T-helper 2 cell (primary cell): ENCODE results near the gene GAPDH.

Experiments used
- DNase-seq, 5 experiments: peaks; one replicate each; pipeline versions ENCODE4 v3.0.0 to v3.0.0-alpha.2; 2012 to 2022

Gene GAPDH

DNA sequence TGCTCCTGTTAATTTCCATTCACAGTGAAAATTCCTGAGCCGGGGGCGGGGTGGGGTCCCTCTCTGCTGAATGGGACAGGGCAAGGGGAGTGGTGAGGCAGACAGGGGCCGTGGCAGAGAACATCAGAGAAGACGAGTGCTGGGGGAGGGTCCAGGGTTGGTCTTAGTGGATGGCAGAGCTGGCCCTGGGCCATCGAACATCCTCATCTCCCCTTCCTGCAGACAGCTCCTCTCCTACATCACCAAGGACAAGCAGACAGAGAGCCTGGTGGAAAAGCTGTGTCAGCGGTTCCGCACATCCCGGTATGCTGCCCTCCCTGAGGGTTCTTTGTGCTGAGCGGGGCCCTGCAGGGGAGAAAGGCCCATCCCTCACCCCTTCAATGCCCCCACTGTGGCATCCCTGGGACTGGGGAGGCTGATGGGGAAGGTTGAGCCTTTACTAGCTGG is 5.0 kb upstream of the GAPDH start:
- no peak for DNase-seq

DNA sequence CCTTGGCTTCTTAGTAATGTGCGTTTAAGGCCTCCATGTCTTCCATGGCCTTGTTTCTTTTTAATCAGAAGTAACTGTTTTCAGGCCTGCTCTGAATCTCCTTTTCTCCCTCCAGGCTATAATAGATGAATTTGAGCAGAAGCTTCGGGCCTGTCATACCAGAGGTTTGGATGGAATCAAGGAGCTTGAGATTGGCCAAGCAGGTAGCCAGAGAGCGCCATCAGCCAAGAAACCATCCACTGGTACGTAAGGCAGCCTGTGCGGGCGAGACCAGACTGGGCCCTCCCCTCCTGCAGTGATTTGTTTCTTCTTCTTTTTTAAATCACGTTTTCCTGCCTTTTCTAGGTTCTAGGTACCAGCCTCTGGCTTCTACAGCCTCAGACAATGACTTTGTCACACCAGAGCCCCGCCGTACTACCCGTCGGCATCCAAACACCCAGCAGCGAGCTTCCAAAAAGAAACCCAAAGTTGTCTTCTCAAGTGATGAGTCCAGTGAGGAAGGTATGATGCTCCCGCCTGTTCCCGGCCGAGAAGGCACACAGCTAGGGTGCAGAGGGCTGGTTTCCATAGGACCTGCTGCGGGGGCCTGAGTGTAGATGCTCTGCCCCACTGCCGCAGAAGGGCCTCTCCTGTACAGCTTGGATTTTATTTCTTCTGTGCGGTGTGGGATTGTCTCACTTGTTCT is 3.6 kb upstream of the GAPDH start:
- DNase-seq = no peak

DNA sequence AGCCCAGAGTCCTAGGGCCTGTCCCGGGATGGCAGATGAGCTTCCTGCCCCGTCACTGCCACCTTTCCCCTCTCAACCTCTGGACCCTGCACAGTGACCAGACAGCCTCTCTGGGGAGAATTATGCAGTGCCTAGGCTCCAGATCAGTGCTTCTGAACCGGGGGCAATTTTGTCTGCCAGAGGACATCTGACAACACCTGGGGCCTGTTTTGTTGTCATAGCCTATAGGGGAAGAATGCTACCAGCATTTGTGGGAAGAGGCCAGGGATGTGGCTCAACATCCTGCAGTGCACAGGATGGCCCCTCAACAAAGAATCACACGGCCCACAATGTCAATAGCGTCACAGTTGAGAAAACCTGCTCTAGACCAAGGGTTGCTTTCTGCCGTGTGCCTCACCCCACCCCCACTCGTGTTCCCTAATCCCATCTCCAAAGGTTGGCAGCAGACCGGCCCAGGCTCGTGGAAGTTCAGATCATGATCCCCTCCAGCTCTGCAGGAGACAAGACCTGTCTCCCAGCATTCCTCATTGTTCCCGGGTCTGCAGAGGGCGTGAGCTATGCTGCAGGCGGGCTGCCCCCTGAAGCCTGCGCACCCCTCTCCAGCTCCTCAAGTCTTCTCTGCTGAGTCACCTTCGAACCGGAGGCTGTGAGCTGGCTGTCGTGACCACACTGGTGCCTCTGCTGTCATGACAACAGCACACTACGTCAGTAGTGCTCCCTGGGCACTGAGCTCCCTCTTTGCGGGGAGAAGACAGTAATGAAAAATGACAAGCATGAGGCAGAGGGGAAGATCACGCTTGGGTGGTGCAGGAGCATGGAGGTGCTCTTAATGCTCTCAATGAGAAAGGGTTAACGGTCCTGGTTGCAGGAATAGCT is 2.0 kb upstream of the GAPDH start:
- DNase-seq = peak; percentile 40 to 96 (median 79)

DNA sequence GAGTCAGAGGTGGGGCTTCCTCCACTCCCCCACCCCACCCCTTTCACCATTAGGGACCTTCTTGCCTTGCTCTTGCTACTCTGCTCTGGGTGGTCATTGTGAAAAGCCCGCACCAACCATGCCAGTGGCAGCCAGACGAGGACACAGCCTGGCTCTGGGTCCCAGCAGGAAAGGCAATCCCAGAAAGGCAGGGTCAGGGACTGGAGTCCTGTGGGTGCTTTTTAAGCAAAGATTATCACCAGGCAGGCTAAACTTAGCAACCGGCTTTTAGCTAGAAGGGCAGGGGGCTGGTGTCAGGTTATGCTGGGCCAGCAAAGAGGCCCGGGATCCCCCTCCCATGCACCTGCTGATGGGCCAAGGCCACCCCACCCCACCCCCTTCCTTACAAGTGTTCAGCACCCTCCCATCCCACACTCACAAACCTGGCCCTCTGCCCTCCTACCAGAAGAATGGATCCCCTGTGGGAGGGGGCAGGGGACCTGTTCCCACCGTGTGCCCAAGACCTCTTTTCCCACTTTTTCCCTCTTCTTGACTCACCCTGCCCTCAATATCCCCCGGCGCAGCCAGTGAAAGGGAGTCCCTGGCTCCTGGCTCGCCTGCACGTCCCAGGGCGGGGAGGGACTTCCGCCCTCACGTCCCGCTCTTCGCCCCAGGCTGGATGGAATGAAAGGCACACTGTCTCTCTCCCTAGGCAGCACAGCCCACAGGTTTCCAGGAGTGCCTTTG is 1.2 kb upstream of the GAPDH start:
- peak in 2 of 5 experiments; percentile 16 to 50 for DNase-seq

DNA sequence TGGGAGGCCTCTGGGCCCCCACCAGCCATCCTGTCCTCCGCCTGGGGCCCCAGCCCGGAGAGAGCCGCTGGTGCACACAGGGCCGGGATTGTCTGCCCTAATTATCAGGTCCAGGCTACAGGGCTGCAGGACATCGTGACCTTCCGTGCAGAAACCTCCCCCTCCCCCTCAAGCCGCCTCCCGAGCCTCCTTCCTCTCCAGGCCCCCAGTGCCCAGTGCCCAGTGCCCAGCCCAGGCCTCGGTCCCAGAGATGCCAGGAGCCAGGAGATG is 729 bp upstream of the GAPDH start:
- DNase-seq = no peak

DNA sequence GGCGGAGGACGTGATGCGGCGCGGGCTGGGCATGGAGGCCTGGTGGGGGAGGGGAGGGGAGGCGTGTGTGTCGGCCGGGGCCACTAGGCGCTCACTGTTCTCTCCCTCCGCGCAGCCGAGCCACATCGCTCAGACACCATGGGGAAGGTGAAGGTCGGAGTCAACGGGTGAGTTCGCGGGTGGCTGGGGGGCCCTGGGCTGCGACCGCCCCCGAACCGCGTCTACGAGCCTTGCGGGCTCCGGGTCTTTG is 303 bp downstream of the GAPDH start:
- no peak for DNase-seq

DNA sequence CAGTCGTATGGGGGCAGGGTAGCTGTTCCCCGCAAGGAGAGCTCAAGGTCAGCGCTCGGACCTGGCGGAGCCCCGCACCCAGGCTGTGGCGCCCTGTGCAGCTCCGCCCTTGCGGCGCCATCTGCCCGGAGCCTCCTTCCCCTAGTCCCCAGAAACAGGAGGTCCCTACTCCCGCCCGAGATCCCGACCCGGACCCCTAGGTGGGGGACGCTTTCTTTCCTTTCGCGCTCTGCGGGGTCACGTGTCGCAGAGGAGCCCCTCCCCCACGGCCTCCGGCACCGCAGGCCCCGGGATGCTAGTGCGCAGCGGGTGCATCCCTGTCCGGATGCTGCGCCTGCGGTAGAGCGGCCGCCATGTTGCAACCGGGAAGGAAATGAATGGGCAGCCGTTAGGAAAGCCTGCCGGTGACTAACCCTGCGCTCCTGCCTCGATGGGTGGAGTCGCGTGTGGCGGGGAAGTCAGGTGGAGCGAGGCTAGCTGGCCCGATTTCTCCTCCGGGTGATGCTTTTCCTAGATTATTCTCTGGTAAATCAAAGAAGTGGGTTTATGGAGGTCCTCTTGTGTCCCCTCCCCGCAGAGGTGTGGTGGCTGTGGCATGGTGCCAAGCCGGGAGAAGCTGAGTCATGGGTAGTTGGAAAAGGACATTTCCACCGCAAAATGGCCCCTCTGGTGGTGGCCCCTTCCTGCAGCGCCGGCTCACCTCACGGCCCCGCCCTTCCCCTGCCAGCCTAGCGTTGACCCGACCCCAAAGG is 804 bp downstream of the GAPDH start:
- peak; percentile 50 to 88 (median 68) for DNase-seq

DNA sequence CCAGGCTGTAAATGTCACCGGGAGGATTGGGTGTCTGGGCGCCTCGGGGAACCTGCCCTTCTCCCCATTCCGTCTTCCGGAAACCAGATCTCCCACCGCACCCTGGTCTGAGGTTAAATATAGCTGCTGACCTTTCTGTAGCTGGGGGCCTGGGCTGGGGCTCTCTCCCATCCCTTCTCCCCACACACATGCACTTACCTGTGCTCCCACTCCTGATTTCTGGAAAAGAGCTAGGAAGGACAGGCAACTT is 1.3 kb downstream of the GAPDH start:
- DNase-seq = no peak

DNA sequence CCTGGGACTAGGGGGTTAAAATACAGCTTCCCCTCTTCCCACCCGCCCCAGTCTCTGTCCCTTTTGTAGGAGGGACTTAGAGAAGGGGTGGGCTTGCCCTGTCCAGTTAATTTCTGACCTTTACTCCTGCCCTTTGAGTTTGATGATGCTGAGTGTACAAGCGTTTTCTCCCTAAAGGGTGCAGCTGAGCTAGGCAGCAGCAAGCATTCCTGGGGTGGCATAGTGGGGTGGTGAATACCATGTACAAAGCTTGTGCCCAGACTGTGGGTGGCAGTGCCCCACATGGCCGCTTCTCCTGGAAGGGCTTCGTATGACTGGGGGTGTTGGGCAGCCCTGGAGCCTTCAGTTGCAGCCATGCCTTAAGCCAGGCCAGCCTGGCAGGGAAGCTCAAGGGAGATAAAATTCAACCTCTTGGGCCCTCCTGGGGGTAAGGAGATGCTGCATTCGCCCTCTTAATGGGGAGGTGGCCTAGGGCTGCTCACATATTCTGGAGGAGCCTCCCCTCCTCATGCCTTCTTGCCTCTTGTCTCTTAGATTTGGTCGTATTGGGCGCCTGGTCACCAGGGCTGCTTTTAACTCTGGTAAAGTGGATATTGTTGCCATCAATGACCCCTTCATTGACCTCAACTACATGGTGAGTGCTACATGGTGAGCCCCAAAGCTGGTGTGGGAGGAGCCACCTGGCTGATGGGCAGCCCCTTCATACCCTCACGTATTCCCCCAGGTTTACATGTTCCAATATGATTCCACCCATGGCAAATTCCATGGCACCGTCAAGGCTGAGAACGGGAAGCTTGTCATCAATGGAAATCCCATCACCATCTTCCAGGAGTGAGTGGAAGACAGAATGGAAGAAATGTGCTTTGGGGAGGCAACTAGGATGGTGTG is 1.9 kb downstream of the GAPDH start:
- no peak for DNase-seq

DNA sequence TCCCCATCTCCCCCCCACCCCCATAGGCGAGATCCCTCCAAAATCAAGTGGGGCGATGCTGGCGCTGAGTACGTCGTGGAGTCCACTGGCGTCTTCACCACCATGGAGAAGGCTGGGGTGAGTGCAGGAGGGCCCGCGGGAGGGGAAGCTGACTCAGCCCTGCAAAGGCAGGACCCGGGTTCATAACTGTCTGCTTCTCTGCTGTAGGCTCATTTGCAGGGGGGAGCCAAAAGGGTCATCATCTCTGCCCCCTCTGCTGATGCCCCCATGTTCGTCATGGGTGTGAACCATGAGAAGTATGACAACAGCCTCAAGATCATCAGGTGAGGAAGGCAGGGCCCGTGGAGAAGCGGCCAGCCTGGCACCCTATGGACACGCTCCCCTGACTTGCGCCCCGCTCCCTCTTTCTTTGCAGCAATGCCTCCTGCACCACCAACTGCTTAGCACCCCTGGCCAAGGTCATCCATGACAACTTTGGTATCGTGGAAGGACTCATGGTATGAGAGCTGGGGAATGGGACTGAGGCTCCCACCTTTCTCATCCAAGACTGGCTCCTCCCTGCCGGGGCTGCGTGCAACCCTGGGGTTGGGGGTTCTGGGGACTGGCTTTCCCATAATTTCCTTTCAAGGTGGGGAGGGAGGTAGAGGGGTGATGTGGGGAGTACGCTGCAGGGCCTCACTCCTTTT is 2.7 kb downstream of the GAPDH start:
- DNase-seq = peak in 1 of 5 experiments; percentile 35

DNA sequence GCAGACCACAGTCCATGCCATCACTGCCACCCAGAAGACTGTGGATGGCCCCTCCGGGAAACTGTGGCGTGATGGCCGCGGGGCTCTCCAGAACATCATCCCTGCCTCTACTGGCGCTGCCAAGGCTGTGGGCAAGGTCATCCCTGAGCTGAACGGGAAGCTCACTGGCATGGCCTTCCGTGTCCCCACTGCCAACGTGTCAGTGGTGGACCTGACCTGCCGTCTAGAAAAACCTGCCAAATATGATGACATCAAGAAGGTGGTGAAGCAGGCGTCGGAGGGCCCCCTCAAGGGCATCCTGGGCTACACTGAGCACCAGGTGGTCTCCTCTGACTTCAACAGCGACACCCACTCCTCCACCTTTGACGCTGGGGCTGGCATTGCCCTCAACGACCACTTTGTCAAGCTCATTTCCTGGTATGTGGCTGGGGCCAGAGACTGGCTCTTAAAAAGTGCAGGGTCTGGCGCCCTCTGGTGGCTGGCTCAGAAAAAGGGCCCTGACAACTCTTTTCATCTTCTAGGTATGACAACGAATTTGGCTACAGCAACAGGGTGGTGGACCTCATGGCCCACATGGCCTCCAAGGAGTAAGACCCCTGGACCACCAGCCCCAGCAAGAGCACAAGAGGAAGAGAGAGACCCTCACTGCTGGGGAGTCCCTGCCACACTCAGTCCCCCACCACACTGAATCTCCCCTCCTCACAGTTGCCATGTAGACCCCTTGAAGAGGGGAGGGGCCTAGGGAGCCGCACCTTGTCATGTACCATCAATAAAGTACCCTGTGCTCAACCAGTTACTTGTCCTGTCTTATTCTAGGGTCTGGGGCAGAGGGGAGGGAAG is 3.5 kb downstream of the GAPDH start:
- peak; percentile 72 to 89 (median 77) for DNase-seq

DNA sequence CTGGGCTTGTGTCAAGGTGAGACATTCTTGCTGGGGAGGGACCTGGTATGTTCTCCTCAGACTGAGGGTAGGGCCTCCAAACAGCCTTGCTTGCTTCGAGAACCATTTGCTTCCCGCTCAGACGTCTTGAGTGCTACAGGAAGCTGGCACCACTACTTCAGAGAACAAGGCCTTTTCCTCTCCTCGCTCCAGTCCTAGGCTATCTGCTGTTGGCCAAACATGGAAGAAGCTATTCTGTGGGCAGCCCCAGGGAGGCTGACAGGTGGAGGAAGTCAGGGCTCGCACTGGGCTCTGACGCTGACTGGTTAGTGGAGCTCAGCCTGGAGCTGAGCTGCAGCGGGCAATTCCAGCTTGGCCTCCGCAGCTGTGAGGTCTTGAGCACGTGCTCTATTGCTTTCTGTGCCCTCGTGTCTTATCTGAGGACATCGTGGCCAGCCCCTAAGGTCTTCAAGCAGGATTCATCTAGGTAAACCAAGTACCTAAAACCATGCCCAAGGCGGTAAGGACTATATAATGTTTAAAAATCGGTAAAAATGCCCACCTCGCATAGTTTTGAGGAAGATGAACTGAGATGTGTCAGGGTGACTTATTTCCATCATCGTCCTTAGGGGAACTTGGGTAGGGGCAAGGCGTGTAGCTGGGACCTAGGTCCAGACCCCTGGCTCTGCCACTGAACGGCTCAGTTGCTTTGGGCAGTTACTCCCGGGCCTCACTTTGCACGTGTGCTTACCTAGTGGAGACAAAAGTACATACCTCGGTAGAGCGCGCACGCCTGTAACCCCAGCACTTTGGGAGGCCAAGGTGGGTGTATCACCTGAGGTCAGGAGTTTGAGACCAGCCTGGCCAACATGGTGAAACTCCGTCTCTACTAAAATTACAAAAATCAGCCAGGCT is 4.3 kb downstream of the GAPDH start:
- DNase-seq = peak in 1 of 5 experiments; percentile 35

DNA sequence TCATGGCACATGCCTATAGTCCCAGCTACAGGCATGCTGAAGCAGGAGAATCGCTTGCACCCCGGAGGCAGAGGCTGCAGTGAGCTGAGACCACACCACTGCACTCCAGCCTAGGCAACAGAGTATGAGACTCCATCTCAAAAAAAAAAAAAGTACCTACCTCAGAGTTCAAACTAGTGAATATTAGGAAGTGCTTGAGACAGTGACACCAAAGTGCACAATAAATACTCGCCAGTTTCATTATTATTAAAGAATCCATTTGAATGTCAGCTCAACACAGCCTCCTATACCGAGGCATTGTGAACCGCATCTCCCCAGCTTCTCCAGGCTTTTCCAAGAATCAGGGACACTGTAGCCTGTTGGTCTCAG is 5.0 kb downstream of the GAPDH start:
- no peak for DNase-seq

DNA sequence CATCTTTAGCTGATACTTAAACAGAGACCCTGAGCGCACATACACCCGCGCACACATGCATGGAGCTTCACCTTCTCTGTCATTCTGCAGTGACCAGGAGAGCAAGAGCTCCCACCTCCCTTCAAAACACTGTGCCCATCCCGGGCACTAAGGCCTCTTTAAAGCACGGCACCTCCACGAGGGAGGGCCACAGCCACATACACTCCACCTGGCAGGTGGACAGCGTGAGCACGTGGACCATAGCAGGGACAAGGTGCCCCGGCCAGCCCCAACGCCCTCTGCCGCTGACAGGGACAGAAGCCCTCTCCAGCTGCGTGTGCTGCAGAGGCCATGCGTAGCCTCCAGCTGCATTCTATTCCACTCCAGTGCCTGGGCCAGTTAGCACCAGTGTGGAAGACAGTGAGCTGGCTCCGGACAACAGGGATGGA is 5.4 kb downstream of the GAPDH start:
- no peak for DNase-seq

DNA sequence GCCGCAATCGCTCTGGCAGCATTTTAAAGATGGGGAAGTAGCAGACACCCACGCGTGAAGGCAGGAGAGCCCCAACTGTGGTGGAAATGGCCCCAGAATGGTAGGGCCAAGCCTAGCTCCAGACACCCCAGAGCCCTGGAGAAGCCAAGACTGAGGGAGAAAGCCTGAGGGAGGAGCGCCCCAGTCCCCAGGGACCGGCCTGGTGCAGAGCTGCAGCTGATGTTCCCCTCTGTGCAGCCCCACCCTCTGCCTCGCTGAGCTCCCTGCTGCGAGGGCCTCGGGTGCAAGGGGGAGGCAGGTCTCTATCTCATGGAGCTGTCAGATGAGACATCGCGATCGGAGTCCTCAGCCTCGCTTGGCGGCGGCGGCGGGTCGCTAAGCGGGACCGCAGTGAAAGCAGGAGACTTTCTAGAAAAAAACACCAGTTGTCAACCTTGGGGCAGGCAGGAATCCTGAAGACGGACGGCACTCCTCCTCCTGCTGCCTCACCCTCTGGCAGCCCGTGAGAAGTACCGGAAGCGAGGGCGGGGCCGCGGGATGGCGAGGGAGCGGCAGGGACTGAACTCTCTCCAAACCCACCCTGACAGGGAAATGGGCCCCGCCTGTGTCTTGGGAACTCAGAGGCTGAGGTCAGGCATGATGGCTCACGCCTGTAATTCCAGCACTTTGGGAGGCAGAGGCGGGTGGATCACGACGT is 6.0 kb downstream of the GAPDH start:
- DNase-seq = peak in 4 of 5 experiments; percentile 22 to 62 (median 35)

DNA sequence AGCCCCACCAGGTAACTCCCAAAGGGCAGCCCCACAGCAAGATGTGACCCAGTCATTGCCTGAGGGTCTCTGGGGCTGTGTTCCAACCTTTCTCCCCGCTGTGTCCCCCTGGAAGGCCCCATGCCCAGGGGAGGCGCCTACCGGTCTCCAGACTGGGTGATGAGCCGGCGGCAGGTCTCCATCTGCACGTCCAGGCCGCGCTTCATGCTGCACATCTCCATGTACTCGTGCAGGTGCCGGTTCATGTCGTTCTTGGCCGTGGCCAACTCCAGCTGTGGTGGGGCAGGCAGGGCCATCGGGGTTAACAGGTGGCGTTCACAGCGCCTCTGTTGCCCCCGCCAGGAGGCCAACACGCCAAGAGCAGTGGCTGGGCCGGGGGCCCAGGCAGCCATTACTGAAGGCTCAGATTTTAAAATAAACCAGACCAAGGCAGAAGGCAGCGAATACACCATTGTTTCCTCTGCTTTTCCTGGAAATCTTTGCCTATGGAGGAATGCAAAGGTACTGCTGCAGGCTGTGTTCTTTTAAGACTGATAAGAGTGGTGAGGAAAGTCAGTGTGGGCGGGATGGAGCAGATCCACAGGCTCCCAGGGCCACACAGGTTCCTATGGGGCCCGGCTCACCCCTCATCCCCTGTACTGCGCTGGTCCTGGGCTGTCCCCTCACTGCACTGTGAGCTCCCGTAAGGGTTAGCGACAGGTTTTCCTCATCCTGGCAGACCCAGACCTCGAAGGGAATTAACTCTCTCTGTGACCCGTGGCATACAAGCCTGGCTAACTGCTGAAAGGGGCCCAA is 7.3 kb downstream of the GAPDH start:
- DNase-seq = no peak

DNA sequence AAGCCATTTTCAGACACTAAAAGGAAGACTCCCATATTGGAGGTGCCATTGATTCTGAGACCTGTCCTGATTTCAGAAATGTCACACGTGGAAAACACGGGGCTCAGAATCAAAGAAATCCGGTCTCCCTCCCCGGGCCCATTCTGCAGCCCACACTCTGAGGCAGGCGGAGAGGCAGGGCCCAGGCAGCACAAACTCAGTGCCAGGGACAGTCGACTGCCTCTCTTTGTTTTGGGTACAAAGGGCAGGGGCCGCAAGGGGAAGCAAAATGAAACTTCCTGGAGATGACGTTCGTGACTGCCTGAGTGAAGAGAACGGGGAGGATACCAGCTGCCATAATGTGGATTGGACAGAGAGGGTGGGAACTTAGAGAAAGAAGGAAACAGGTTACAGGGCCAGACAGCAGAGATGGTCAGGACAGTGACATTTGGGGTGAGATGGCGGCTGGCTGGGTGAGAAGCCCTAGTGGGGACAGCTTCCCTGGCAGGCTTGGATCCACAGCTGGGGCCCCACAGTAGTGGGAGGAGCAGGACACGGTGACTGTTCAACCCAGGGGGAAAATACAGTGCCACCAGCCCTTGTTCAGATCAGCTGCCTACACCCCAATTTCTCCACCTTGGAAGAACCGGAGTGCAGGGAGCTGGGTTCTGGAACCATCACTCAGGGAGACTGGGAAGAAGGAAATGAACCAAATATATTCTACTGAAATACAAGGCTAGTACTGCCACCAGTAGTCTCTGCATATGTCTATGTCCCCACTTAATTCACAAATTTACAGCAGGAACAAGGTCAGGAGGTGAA is 8.1 kb downstream of the GAPDH start:
- DNase-seq = no peak
